HG03280 (cell line): ENCODE measurements around the gene SUPT5H.
A peak's percentile ranks its signal among the peaks of the same experiment; 100 is the strongest.

ENCODE experiments used
- ATAC-seq: cut with Tn5 transposase; IDR thresholded peaks from one replicate; pipeline ENCODE4 v1.9.1; 2021; ENCODE audit warnings: mild to moderate bottlenecking, moderate library complexity; ENCODE audit not compliant: unreplicated experiment

The SUPT5H gene

GRCh38 chr19:39494661-39495060 is 49.3 kb downstream of the SUPT5H start:
- ATAC-seq = no peak

GRCh38 chr19:39496063-39496462 is 50.7 kb downstream of the SUPT5H start:
- no peak for ATAC-seq

GRCh38 chr19:39497701-39497995 is 52.3 kb downstream of the SUPT5H start:
- no peak for ATAC-seq

GRCh38 chr19:39497996-39498797 is 52.8 kb downstream of the SUPT5H start:
- ATAC-seq = no peak

- ATAC-seq = no peak
These were observed 53.6 kb downstream of the SUPT5H start, which contains the start of gene DLL3 for GRCh38 chr19:39498798-39499642. TSS of gene DLL3 (plus strand) at chr19:39498947. CDS start at chr19:39498975, 28 bp downstream.

- ATAC-seq = no peak
These were observed 54.5 kb downstream of the SUPT5H start for GRCh38 chr19:39499932-39500331.

- ATAC-seq = no peak
These were observed 55.2 kb downstream of the SUPT5H start for GRCh38 chr19:39500543-39500942.

- ATAC-seq = no peak
These were observed 56.0 kb downstream of the SUPT5H start for GRCh38 chr19:39501340-39501739.

- ATAC-seq = no peak
These were observed 57.4 kb downstream of the SUPT5H start for GRCh38 chr19:39502640-39503417.

- ATAC-seq = no peak
These were observed 61.2 kb downstream of the SUPT5H start for GRCh38 chr19:39506598-39506943.

GRCh38 chr19:39506944-39507714 is 61.7 kb downstream of the SUPT5H start:
- ATAC-seq = peak; percentile 53

- no peak for ATAC-seq
These were observed 62.5 kb downstream of the SUPT5H start for GRCh38 chr19:39507715-39508364.

- no peak for ATAC-seq
These were observed 63.2 kb downstream of the SUPT5H start for GRCh38 chr19:39508629-39509028.

- ATAC-seq = no peak
These were observed 63.9 kb downstream of the SUPT5H start for GRCh38 chr19:39509233-39509632.

GRCh38 chr19:39512988-39513387 is 67.6 kb downstream of the SUPT5H start:
- no peak for ATAC-seq

- ATAC-seq = no peak
These were observed 69.6 kb downstream of the SUPT5H start, which contains the start of gene SELENOV for GRCh38 chr19:39514840-39515550. TSS of gene SELENOV (plus strand) at chr19:39515139. CDS start at chr19:39515213, 74 bp downstream.

- ATAC-seq = no peak
These were observed 70.3 kb downstream of the SUPT5H start for GRCh38 chr19:39515551-39516191.

GRCh38 chr19:39516270-39516669 is 70.9 kb downstream of the SUPT5H start:
- ATAC-seq = no peak

GRCh38 chr19:39517432-39517831 is 72.0 kb downstream of the SUPT5H start:
- ATAC-seq = no peak
